CD14-positive monocyte (primary cell): Measurements from ENCODE around the gene CLASP1. TPM values are rescaled to one million over a fixed set of nuclear protein-coding genes. Genes with fewer than 3 reads are reported as not detected.

Source experiments
- DNase-seq, 3 donors: peaks; one replicate each; pipeline ENCODE4 v3.0.0-alpha.2; 2011 to 2022
- H2AFZ ChIP-seq: 2 replicates; pipeline ENCODE4 v1.6.0; 2012; ENCODE audit warnings: mild to moderate bottlenecking, low read depth, low read length, inconsistent platforms; ENCODE audit not compliant: insufficient read depth, poor library complexity, severe bottlenecking
- H3K27ac ChIP-seq, 2 donors: 1 replicate in 1 of 2; 2 replicates in 1 of 2; pipeline ENCODE4 v1.5.1; 2012 to 2013; ENCODE audit warnings: low read length in 2 of 2, control low read depth in 1 of 2, inconsistent platforms in 1 of 2, low read depth in 1 of 2, mild to moderate bottlenecking in 1 of 2
- H3K27me3 ChIP-seq, 2 donors: one replicate each; pipeline versions ENCODE4 v1.6.0 to v1.6.1; 2011 to 2013; ENCODE audit warnings: low read length in 2 of 2; ENCODE audit not compliant: control insufficient read depth in 2 of 2, insufficient read depth in 2 of 2
- H3K36me3 ChIP-seq, 2 donors: replicated peaks in 1 of 2; 1 replicate in 1 of 2; 2 replicates in 1 of 2; pipeline versions ENCODE4 v1.5.1 to v1.6.1; 2012 to 2013; ENCODE audit warnings: low read length in 2 of 2, control low read depth in 1 of 2, inconsistent platforms in 1 of 2, mild to moderate bottlenecking in 1 of 2; ENCODE audit not compliant: insufficient read depth in 2 of 2, control insufficient read depth in 1 of 2
- H3K4me1 ChIP-seq, 2 donors: 1 replicate in 1 of 2; 2 replicates in 1 of 2; pipeline versions ENCODE4 v1.5.1 to v1.6.1; 2012 to 2013; ENCODE audit warnings: low read length in 2 of 2, control low read depth in 1 of 2, inconsistent platforms in 1 of 2, mild to moderate bottlenecking in 1 of 2, moderate library complexity in 1 of 2; ENCODE audit not compliant: insufficient read depth in 2 of 2, control insufficient read depth in 1 of 2
- H3K4me2 ChIP-seq: replicated peaks from 2 replicates; pipeline ENCODE3; 2012; ENCODE audit warnings: low read length, moderate library complexity, mild to moderate bottlenecking; ENCODE audit not compliant: poor library complexity, severe bottlenecking; ENCODE audit errors: extremely low read depth
- H3K4me3 ChIP-seq, 3 experiments: fragments of 200-600 bp in 1 of 3; sonication (generic) in 1 of 3; replicated peaks in 1 of 3; 1 replicate in 2 of 3; 2 replicates in 1 of 3; pipeline ENCODE4 v1.5.1; 2011 to 2013; ENCODE audit warnings: low read length in 3 of 3, mild to moderate bottlenecking in 3 of 3, control low read depth in 2 of 3, low read depth in 2 of 3, inconsistent platforms in 1 of 3, moderate library complexity in 1 of 3
- H3K79me2 ChIP-seq: 2 replicates; pipeline ENCODE4 v1.6.0; 2012; ENCODE audit warnings: mild to moderate bottlenecking, control low read depth, inconsistent platforms, low read length, moderate library complexity; ENCODE audit not compliant: insufficient read depth
- H3K9ac ChIP-seq: 2 replicates; pipeline ENCODE4 v1.6.0; 2017; ENCODE audit warnings: low read length, mild to moderate bottlenecking; ENCODE audit not compliant: insufficient read depth, poor library complexity, severe bottlenecking
- H3K9me3 ChIP-seq, 2 donors: replicated peaks in 1 of 2; 1 replicate in 1 of 2; 2 replicates in 1 of 2; pipeline versions ENCODE4 v1.5.1 to v1.6.1; 2012 to 2013; ENCODE audit warnings: low read length in 2 of 2, control low read depth in 1 of 2; ENCODE audit not compliant: control insufficient read depth in 1 of 2, insufficient read depth in 1 of 2
- H4K20me1 ChIP-seq: 2 replicates; pipeline ENCODE4 v1.6.0; 2012; ENCODE audit warnings: mild to moderate bottlenecking, low read length, control low read depth, moderate library complexity; ENCODE audit not compliant: insufficient read depth
- H3K27ac Mint-ChIP-seq, 7 donors: one replicate each; pipeline ENCODE4 v1.8.0; 2020; ENCODE audit warnings: mild to moderate bottlenecking in 7 of 7, mixed read lengths in 7 of 7, moderate library complexity in 6 of 7, inconsistent platforms in 2 of 7
- H3K27me3 Mint-ChIP-seq, 3 donors: one replicate each; pipeline ENCODE4 v1.8.0; 2021 to 2022; ENCODE audit warnings: low read depth in 3 of 3, mild to moderate bottlenecking in 3 of 3, mixed read lengths in 3 of 3, moderate library complexity in 3 of 3, inconsistent platforms in 1 of 3
- H3K36me3 Mint-ChIP-seq, 2 donors: one replicate each; pipeline ENCODE4 v1.8.0; 2020; ENCODE audit warnings: mixed read lengths in 2 of 2, inconsistent platforms in 1 of 2, mild to moderate bottlenecking in 1 of 2
- H3K4me1 Mint-ChIP-seq: one replicate; pipeline ENCODE4 v1.8.0; 2020; ENCODE audit warnings: mild to moderate bottlenecking, mixed read lengths
- H3K4me3 Mint-ChIP-seq, 2 donors: one replicate each; pipeline ENCODE4 v1.8.0; 2020; ENCODE audit warnings: mild to moderate bottlenecking in 2 of 2, mixed read lengths in 2 of 2, moderate library complexity in 1 of 2
- H3K9me3 Mint-ChIP-seq, 7 donors: one replicate each; pipeline ENCODE4 v1.8.0; 2020 to 2022; ENCODE audit warnings: mixed read lengths in 7 of 7, mild to moderate bottlenecking in 6 of 7, moderate library complexity in 6 of 7, inconsistent platforms in 2 of 7
- WGBS: methylation state at CpG from one replicate; pipeline ENCODE4 v1.1.5; 2013; ENCODE audit warnings: missing lambda C conversion rate; ENCODE audit not compliant: insufficient coverage; 5-methylcytosine and 5-hydroxymethylcytosine counted together
- intact Hi-C, 2 donors: fragments of 100-400 bp; cut with micrococcal nuclease; formaldehyde crosslinking; loops; one replicate each; pipeline versions ENCODE4 v1.15.0 to v1.15.1; 2023
- polyA plus RNA-seq, 3 donors: library from polyadenylated mRNA; depleted of rRNA in 1 of 3; unstranded in 2 of 3; stranded (reverse) in 1 of 3; fragments of 300-500 nt in 2 of 3; fragments of >200 nt in 1 of 3; fragmentation: Illumina TruSeq in 2 of 3; gene quantifications; 1 replicate in 2 of 3; 2 replicates in 1 of 3; pipeline ENCODE4 v1.2.3, GENCODE V29; 2012 to 2021
- TF ChIP-seq, protein P1 (sequence below): fragments of 200-600 bp; IDR thresholded peaks from one replicate; pipeline ENCODE4 v1.8.0; 2022; ENCODE audit warnings: antibody characterized with exemption, mild to moderate bottlenecking

CLASP1 gene
- polyA plus RNA-seq, 3 donors, result 4.8 to 8.1 (median 7.6) TPM

DNA sequence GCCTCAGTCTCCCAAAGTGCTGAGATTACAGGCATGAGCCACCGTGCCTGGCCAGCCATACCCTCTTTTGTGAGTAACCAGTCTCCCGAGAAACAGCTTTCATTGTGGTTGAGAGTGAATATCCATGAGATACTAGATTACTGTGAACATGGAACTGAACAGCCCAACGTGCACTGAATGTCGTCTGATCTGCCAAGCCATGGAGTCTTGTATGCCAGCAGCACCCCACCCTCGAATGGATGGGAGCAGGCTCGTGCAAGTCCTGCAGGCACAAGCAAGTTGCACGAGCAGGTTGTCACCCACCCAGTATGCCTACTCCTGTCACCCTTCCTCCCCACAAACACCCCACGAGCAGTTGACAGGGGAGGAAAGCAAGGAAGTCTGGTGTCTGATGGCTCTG, 327.8 kb downstream of the CLASP1 start:
- DNase-seq, result no peak
- peaks cover 3% of the 10 kb centered on the region for H3K4me1 Mint-ChIP-seq
- peaks cover 3 to 9% (median 6%) of the 10 kb centered on the region in 3 donors for H3K27me3 Mint-ChIP-seq
- Histone ChIP-seq H3K36me3 (no peaks in the 10 kb centered on the region), H2AFZ (no peak overlapping the region), H3K4me3 (no peak overlapping the region), H4K20me1 (no peaks in the 10 kb centered on the region), H3K4me1 (no peaks in the 10 kb centered on the region), H3K27me3 (no peaks in the 10 kb centered on the region), H3K9me3 (no peaks in the 10 kb centered on the region), H3K4me2 (no peak overlapping the region), H3K79me2 (no peaks in the 10 kb centered on the region), H3K9ac (no peak overlapping the region), H3K27ac (no peak overlapping the region)
- H3K27ac Mint-ChIP-seq, result peak overlapping the region in 1 of 7 donors; percentile 53
- intact Hi-C loops, result loop anchor here in 1 of 2 donors (5.0 kb wide), 1 partner anchor 234 kb away; no protein-coding TSS in a partner anchor
- TF ChIP-seq, protein P1, sequence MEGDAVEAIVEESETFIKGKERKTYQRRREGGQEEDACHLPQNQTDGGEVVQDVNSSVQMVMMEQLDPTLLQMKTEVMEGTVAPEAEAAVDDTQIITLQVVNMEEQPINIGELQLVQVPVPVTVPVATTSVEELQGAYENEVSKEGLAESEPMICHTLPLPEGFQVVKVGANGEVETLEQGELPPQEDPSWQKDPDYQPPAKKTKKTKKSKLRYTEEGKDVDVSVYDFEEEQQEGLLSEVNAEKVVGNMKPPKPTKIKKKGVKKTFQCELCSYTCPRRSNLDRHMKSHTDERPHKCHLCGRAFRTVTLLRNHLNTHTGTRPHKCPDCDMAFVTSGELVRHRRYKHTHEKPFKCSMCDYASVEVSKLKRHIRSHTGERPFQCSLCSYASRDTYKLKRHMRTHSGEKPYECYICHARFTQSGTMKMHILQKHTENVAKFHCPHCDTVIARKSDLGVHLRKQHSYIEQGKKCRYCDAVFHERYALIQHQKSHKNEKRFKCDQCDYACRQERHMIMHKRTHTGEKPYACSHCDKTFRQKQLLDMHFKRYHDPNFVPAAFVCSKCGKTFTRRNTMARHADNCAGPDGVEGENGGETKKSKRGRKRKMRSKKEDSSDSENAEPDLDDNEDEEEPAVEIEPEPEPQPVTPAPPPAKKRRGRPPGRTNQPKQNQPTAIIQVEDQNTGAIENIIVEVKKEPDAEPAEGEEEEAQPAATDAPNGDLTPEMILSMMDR, result no peak
- no peaks in the 10 kb centered on the region for H3K36me3 Mint-ChIP-seq
- H3K9me3 Mint-ChIP-seq, result peaks cover 0 to 2% (median 0%) of the 10 kb centered on the region in 7 donors
- H3K4me3 Mint-ChIP-seq, result no peak overlapping the region
- WGBS, result 91% methylated on average over 5 of the region's 8 CpGs

DNA sequence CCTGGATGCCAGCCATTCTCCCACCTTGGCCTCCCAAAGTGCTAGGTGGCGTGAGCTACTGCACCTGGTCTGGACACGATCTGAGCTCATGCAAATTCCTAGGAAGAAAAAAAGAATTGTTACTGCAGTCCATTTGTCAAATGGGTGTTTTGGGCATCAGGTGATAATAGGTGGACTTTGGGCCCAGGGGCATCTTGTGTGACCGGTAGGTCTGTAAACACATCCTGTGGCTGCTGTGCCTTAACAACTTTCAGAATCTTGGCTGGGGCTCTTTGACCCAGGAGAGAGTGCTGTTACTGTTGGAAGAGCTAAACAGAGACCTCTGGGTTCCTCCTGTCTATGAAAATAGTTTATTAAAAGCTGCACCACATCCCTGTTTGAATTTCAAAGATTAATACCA, 329.3 kb downstream of the CLASP1 start:
- Histone ChIP-seq H3K9ac (no peak overlapping the region), H3K4me3 (no peak overlapping the region), H3K4me1 (no peaks in the 10 kb centered on the region), H3K27me3 (no peaks in the 10 kb centered on the region), H4K20me1 (no peaks in the 10 kb centered on the region), H3K9me3 (no peaks in the 10 kb centered on the region), H3K36me3 (no peaks in the 10 kb centered on the region), H3K27ac (no peak overlapping the region), H2AFZ (no peak overlapping the region), H3K4me2 (no peak overlapping the region), H3K79me2 (no peaks in the 10 kb centered on the region)
- intact Hi-C loops, result loop anchor here in 1 of 2 donors (5.0 kb wide), 1 partner anchor 233 kb away; no protein-coding TSS in a partner anchor
- TF ChIP-seq, protein P1, result no peak
- H3K27me3 Mint-ChIP-seq, result peaks cover 3 to 9% (median 8%) of the 10 kb centered on the region in 3 donors
- H3K9me3 Mint-ChIP-seq, result peaks cover 0 to 2% (median 0%) of the 10 kb centered on the region in 7 donors
- H3K4me1 Mint-ChIP-seq, result peaks cover 3% of the 10 kb centered on the region
- DNase-seq, result no peak
- no peak overlapping the region for H3K4me3 Mint-ChIP-seq
- H3K27ac Mint-ChIP-seq, result no peak overlapping the region
- WGBS, result 93% methylated on average over 3 of the region's 3 CpGs
- no peaks in the 10 kb centered on the region for H3K36me3 Mint-ChIP-seq
